H9 (cell line): ENCODE results near the gene SLK. TPM values are rescaled to one million over a fixed set of nuclear protein-coding genes. Genes with fewer than 3 reads are reported as not detected.

Experiments used
- DNase-seq: peaks from one replicate; pipeline ENCODE4 v3.0.0-alpha.2; 2017
- H2AFZ ChIP-seq: one replicate; pipeline ENCODE4 v1.6.1; 2013; ENCODE audit warnings: mild to moderate bottlenecking, low read length, control low read depth, moderate library complexity
- H2AK5ac ChIP-seq: 2 replicates; pipeline ENCODE4 v1.6.1; 2013; ENCODE audit warnings: low read length, control low read depth, mixed read lengths; ENCODE audit not compliant: insufficient read length
- H2BK120ac ChIP-seq: one replicate; pipeline ENCODE4 v1.6.1; 2013; ENCODE audit warnings: low read depth, mild to moderate bottlenecking, low read length, control low read depth, inconsistent platforms; ENCODE audit not compliant: poor library complexity, severe bottlenecking
- H2BK12ac ChIP-seq: 2 replicates; pipeline ENCODE4 v1.6.1; 2013; ENCODE audit warnings: low read length, control low read depth, mixed read lengths, low read depth; ENCODE audit not compliant: insufficient read length
- H2BK15ac ChIP-seq: 2 replicates; pipeline ENCODE4 v1.6.1; 2013; ENCODE audit warnings: low read depth, low read length, control low read depth
- H2BK20ac ChIP-seq: one replicate; pipeline ENCODE4 v1.6.1; 2013; ENCODE audit warnings: low read depth, mild to moderate bottlenecking, low read length, control low read depth, inconsistent platforms; ENCODE audit not compliant: poor library complexity, severe bottlenecking
- H2BK5ac ChIP-seq: 2 replicates; pipeline ENCODE4 v1.6.1; 2013; ENCODE audit warnings: low read length, control low read depth, mixed read lengths; ENCODE audit not compliant: insufficient read length
- H3K14ac ChIP-seq: 2 replicates; pipeline ENCODE4 v1.6.1; 2013; ENCODE audit warnings: low read length, control low read depth; ENCODE audit not compliant: insufficient read depth
- H3K18ac ChIP-seq: 2 replicates; pipeline ENCODE4 v1.6.1; 2013; ENCODE audit warnings: low read depth, mild to moderate bottlenecking, mixed read lengths, low read length, control low read depth; ENCODE audit not compliant: insufficient read length
- H3K23ac ChIP-seq: 2 replicates; pipeline ENCODE4 v1.6.1; 2013; ENCODE audit warnings: low read length, control low read depth, mixed read lengths, low read depth; ENCODE audit not compliant: insufficient read length
- H3K23me2 ChIP-seq: 2 replicates; pipeline ENCODE4 v1.6.1; 2013; ENCODE audit warnings: low read depth, mild to moderate bottlenecking, mixed read lengths, low read length, control low read depth; ENCODE audit not compliant: insufficient read length, poor library complexity, severe bottlenecking
- H3K27ac ChIP-seq: 2 replicates; pipeline ENCODE4 v1.5.1; 2013; ENCODE audit warnings: low read length, control low read depth, mixed read lengths, low read depth; ENCODE audit not compliant: insufficient read length
- H3K27me3 ChIP-seq: 2 replicates; pipeline ENCODE4 v1.6.1; 2013; ENCODE audit warnings: low read length, control low read depth, inconsistent platforms; ENCODE audit not compliant: insufficient read depth
- H3K4ac ChIP-seq: 2 replicates; pipeline ENCODE4 v1.6.1; 2013; ENCODE audit warnings: low read depth, mild to moderate bottlenecking, control low read depth, inconsistent platforms, low read length, moderate library complexity
- H3K4me1 ChIP-seq: 2 replicates; pipeline ENCODE4 v1.6.1; 2013; ENCODE audit warnings: low read length, control low read depth, inconsistent platforms; ENCODE audit not compliant: insufficient read depth
- H3K4me2 ChIP-seq: 2 replicates; pipeline ENCODE4 v1.6.1; 2013; ENCODE audit warnings: low read length, control low read depth, mixed read lengths; ENCODE audit not compliant: insufficient read length, insufficient read depth
- H3K56ac ChIP-seq: 2 replicates; pipeline ENCODE4 v1.6.1; 2013; ENCODE audit warnings: low read depth, mild to moderate bottlenecking, mixed read lengths, low read length, control low read depth; ENCODE audit not compliant: insufficient read length
- H3K79me1 ChIP-seq: 2 replicates; pipeline ENCODE4 v1.6.1; 2013; ENCODE audit warnings: low read depth, mild to moderate bottlenecking, moderate library complexity, low read length, control low read depth, inconsistent platforms; ENCODE audit not compliant: insufficient read depth, poor library complexity, severe bottlenecking
- H3K79me2 ChIP-seq: 2 replicates; pipeline ENCODE4 v1.6.1; 2013; ENCODE audit warnings: low read length, control low read depth, inconsistent platforms; ENCODE audit not compliant: insufficient read depth
- H3K9ac ChIP-seq: 2 replicates; pipeline ENCODE4 v1.6.1; 2013; ENCODE audit warnings: low read length, control low read depth, mixed read lengths; ENCODE audit not compliant: insufficient read length; ENCODE audit errors: extremely low read depth
- H3K9me3 ChIP-seq: one replicate; pipeline ENCODE4 v1.6.1; 2013; ENCODE audit warnings: low read depth, low read length, inconsistent platforms; ENCODE audit not compliant: control insufficient read depth
- H3T11ph ChIP-seq: one replicate; pipeline ENCODE4 v1.6.1; 2013; ENCODE audit warnings: mild to moderate bottlenecking, low read length, control low read depth, inconsistent platforms
- H4K20me1 ChIP-seq: one replicate; pipeline ENCODE4 v1.6.1; 2013; ENCODE audit not compliant: control insufficient read depth, insufficient read length, insufficient read depth
- H4K5ac ChIP-seq: 2 replicates; pipeline ENCODE4 v1.6.1; 2013; ENCODE audit warnings: low read depth, mild to moderate bottlenecking, mixed read lengths, low read length, control low read depth; ENCODE audit not compliant: insufficient read length
- H4K8ac ChIP-seq: replicated peaks from 2 replicates; pipeline ENCODE4 v1.6.1; 2013; ENCODE audit warnings: low read length, control low read depth, mixed read lengths, low read depth; ENCODE audit not compliant: insufficient read length
- H4K91ac ChIP-seq: 2 replicates; pipeline ENCODE4 v1.6.1; 2013; ENCODE audit warnings: low read depth, mild to moderate bottlenecking, moderate library complexity, mixed read lengths, low read length, control low read depth; ENCODE audit not compliant: insufficient read length
- H3K27ac Mint-ChIP-seq, 3 experiments: 2 replicates in 2 of 3; 3 replicates in 1 of 3; pipeline ENCODE4 v1.8.0; 2020 to 2021; ENCODE audit warnings: mixed read lengths in 3 of 3, mild to moderate bottlenecking in 1 of 3, moderate library complexity in 1 of 3
- H3K27me3 Mint-ChIP-seq: 2 replicates; pipeline ENCODE4 v1.8.0; 2021; ENCODE audit warnings: low read depth, mild to moderate bottlenecking, moderate library complexity, mixed read lengths
- H3K36me3 Mint-ChIP-seq, 3 experiments: 2 replicates in 2 of 3; 3 replicates in 1 of 3; pipeline ENCODE4 v1.8.0; 2020 to 2021; ENCODE audit warnings: low read depth in 3 of 3, mixed read lengths in 3 of 3; ENCODE audit not compliant: insufficient read depth in 1 of 3
- H3K4me1 Mint-ChIP-seq, 2 experiments: 2 replicates each; pipeline ENCODE4 v1.8.0; 2020; ENCODE audit warnings: mixed read lengths in 2 of 2
- H3K4me3 Mint-ChIP-seq, 2 experiments: 2 replicates in 1 of 2; 3 replicates in 1 of 2; pipeline ENCODE4 v1.8.0; 2020 to 2021; ENCODE audit warnings: mild to moderate bottlenecking in 2 of 2, mixed read lengths in 2 of 2, moderate library complexity in 1 of 2
- H3K9me3 Mint-ChIP-seq, 2 experiments: 2 replicates in 1 of 2; 3 replicates in 1 of 2; pipeline ENCODE4 v1.8.0; 2020; ENCODE audit warnings: mild to moderate bottlenecking in 2 of 2, mixed read lengths in 2 of 2, moderate library complexity in 1 of 2
- CTCF ChIP-seq: fragments of 200-600 bp; sonication (generic); conservative IDR thresholded peaks from 3 replicates; pipeline ENCODE4 v1.8.0; 2021; ENCODE audit warnings: antibody characterized with exemption, mild to moderate bottlenecking
- WGBS: extraction: QIAGEN DNeasy Blood & Tissue Kit; methylation state at CpG from one replicate; pipeline ENCODE4 v1.1.7; 2013; ENCODE audit warnings: missing lambda C conversion rate, low lambda C conversion rate, mixed read lengths; ENCODE audit not compliant: insufficient read length; ENCODE audit errors: extremely low coverage; 5-methylcytosine and 5-hydroxymethylcytosine counted together
- total RNA-seq: library from RNA; stranded (reverse); gene quantifications from 2 replicates; pipeline ENCODE4 v1.2.1, GENCODE V29; 2021

SLK gene
- total RNA-seq, 1 experiment from 2014 or later, result 21.0 TPM

- H3K23me2 ChIP-seq, result no peaks in the 10 kb centered on the region
- H3K9me3 Mint-ChIP-seq, result no peaks in the 10 kb centered on the region
- H3K27me3 Mint-ChIP-seq, result no peaks in the 10 kb centered on the region
- no peak overlapping the region for H2BK12ac ChIP-seq
- H4K5ac ChIP-seq, result no peak overlapping the region
- H3K27ac Mint-ChIP-seq, result no peak overlapping the region; a peak in 1 of 7 replicates
- H3K56ac ChIP-seq, result no peak overlapping the region
- H2BK20ac ChIP-seq, result no peak overlapping the region
- H3K18ac ChIP-seq, result no peak overlapping the region
- no peak overlapping the region for H3K9ac ChIP-seq
- H2BK15ac ChIP-seq, result no peak overlapping the region
- no peak overlapping the region for H3K14ac ChIP-seq
- WGBS, result no CpG with 5 or more reads among the region's 6 CpGs
- H3K4ac ChIP-seq, result no peak overlapping the region
- no peak for TF ChIP-seq CTCF
- H3K23ac ChIP-seq, result no peak overlapping the region
- no peak overlapping the region for H2AK5ac ChIP-seq
- DNase-seq, result no peak
- H3T11ph ChIP-seq, result no peak overlapping the region
- H3K27ac ChIP-seq, result no peak overlapping the region
- no peaks in the 10 kb centered on the region for H3K79me1 ChIP-seq
- no peaks in the 10 kb centered on the region for H3K9me3 ChIP-seq
- peaks cover 29 to 35% of the 10 kb centered on the region in 2 experiments for H3K4me1 Mint-ChIP-seq
- no peaks in the 10 kb centered on the region for H3K79me2 ChIP-seq
- H3K36me3 Mint-ChIP-seq, result peaks cover 0 to 11% (median 0%) of the 10 kb centered on the region in 3 experiments; a peak in 2 of 7 replicates
- H3K4me1 ChIP-seq, result peaks cover 4% of the 10 kb centered on the region; the same call in 1 of the 2 replicates
- H3K4me2 ChIP-seq, result no peak overlapping the region
- no peak overlapping the region for H3K4me3 Mint-ChIP-seq
- no peak overlapping the region for H4K8ac ChIP-seq
- H4K20me1 ChIP-seq, result no peaks in the 10 kb centered on the region
- no peak overlapping the region for H2BK120ac ChIP-seq
- H2AFZ ChIP-seq, result no peak overlapping the region
- no peak overlapping the region for H2BK5ac ChIP-seq
- H3K27me3 ChIP-seq, result no peaks in the 10 kb centered on the region
- no peak overlapping the region for H4K91ac ChIP-seq
These were observed 62.6 kb downstream of the SLK start for GRCh38 chr10:104029521-104029860.
